SH-SY5Y (cell line): Measurements from ENCODE around the gene CMC1.

Source experiments
- GATA2 ChIP-seq: IDR thresholded peaks from 2 replicates; pipeline ENCODE4 v1.6.1; 2011; ENCODE audit warnings: mild to moderate bottlenecking, low read depth, low read length
- GATA3 ChIP-seq: IDR thresholded peaks from 2 replicates; pipeline ENCODE4 v1.6.1; 2011; ENCODE audit warnings: low read depth, mild to moderate bottlenecking, low read length, moderate library complexity

- no peak for TF ChIP-seq GATA2
- TF ChIP-seq GATA3 = no peak
These were observed 2.3 kb upstream of the CMC1 start for GRCh38 chr3:28239108-28239507.
